GM12874 (cell line): Measurements from ENCODE around the gene NFYA.

Experiments used
- TF ChIP-seq, protein P1 (sequence below): IDR thresholded peaks from 2 replicates; pipeline ENCODE4 v1.5.1; 2011; ENCODE audit warnings: low read depth, mild to moderate bottlenecking, control low read depth, low read length, moderate library complexity; ENCODE audit not compliant: insufficient read depth

The NFYA gene

DNA sequence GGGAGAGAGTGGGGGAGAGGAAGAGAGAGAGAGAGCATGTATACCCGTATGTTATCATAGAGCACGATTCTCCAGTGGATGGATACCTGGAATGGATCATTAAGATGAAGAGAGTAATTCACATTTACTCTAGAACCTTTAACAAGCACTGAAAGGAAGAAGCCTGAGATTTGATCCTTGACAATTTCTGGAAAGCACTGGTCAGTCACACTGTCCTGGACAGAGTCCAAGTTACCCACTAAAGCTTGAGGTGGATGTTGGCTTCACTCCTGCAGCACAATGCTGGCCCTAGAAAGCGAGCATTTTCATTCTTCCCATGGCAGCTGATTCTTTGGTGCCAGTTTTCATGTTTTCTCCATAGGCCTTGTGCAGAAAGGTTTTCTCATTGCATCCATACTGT lies 25.6 kb downstream of the NFYA start:
- TF ChIP-seq, protein P1, sequence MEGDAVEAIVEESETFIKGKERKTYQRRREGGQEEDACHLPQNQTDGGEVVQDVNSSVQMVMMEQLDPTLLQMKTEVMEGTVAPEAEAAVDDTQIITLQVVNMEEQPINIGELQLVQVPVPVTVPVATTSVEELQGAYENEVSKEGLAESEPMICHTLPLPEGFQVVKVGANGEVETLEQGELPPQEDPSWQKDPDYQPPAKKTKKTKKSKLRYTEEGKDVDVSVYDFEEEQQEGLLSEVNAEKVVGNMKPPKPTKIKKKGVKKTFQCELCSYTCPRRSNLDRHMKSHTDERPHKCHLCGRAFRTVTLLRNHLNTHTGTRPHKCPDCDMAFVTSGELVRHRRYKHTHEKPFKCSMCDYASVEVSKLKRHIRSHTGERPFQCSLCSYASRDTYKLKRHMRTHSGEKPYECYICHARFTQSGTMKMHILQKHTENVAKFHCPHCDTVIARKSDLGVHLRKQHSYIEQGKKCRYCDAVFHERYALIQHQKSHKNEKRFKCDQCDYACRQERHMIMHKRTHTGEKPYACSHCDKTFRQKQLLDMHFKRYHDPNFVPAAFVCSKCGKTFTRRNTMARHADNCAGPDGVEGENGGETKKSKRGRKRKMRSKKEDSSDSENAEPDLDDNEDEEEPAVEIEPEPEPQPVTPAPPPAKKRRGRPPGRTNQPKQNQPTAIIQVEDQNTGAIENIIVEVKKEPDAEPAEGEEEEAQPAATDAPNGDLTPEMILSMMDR = no peak

DNA sequence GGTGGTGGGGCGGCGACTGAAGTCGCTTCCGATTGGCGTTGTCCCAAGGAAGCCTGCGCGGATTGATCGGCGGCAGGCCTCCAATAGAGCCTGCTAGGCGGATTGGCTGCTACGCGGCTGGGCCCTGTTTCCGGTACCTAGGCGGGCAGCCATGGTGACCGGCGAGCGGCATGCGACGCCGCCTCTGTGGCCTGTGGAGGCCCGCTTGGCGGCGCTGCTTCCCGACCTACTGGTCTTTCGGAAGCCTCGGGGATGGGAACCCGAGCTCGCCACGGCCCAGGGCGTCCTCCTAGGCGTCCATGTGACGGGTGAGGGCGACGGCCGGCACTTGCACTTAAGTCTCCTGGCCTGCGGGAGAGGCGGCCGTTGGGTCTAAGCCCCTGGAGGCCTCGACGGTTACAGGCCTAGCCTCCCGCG lies 28.1 kb downstream of the NFYA start:
- TF ChIP-seq, protein P1 = no peak

DNA sequence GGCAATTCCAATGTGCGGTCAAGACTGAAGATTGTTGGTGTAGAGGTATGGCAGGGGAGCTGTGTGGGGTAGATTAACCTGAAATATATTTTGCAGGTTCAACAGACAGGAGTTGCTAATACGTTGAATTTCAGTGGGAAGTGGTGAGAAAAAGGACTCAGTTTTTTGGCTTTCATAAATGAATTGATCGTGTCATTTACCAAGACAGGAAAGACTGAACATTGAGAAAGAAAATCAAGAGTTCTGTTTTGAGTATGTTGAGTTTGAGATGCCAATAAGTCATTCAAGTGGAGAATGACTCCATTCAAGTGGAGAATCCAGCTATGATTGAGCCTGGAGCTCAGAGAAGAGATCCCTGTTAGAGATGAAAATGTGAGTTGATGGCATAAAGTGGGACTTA lies 31.1 kb downstream of the NFYA start:
- TF ChIP-seq, protein P1 = no peak

DNA sequence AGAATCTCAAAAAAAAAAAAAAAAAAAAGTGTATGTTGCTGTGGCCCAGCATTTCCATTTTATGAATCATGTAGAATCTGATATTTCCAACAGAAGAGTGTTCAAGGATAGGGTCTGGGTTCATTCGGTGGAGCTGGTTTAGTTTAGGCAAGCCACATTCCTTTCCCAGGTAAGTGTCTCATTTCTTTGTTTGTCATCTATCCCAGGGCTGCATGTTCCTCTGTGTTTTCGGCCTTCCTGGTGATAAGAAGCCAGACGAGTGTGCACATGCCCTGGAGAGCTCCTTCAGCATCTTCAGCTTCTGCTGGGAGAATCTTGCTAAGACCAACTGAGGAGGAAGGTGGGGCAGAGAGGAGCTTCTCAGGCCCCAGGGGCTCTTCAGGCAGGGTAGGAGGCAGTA lies 38.2 kb downstream of the NFYA start:
- TF ChIP-seq, protein P1 = no peak

DNA sequence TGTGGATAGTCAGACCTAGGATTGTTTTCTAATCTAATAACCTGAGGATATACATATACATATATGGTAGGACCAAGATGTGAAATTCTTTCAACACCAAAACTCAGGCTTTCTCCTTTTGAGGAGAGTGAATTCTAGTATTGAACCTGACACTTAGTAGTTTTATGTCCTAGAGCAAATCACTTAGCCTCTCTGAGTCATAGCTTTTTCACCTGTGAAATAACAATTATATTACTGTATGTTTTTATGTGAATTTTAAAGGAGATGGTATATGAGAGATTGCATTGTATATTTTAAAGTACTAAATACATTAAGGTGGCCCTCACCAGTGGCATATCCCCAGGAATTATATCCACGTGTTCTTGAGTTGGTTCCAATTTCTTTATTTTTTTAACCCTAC lies 46.7 kb downstream of the NFYA start:
- TF ChIP-seq, protein P1 = no peak

DNA sequence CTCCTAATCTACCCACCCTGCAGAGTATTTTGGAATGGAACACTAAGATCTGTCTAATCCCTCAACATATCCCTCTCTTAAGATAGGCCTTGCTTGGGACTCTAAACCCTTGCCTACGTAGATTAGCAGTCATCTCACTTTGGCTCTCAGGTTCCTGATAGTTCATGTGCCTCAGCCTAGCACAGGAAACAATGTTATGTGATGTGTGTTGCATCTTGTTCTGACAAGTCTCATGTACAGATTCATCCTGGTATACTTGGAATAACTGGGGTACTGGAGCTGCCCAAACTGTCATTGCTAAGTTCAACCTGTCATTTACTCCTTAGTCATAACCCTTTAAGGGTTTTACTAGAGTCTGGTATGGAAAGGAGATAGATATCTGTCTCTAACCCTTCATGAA lies 47.3 kb downstream of the NFYA start:
- TF ChIP-seq, protein P1 = no peak

DNA sequence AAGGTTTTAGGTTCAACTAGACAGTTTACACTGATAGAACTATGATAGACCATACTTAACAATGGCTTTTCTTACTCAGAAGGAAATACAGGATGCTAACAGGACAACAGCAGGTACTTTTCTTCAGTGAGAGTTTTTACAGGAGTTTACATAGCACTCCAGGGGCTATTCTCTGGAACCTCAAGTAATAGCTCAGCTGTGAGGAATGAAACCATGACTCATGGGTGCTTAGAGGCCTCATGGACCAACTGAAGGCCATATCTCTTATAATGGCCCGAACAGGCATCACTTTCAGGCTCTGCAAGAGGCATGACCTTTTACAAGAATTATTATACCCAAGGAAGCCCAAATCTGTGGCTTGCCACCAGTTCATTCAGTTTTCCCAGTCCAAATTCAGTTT lies 49.6 kb downstream of the NFYA start:
- TF ChIP-seq, protein P1 = no peak

DNA sequence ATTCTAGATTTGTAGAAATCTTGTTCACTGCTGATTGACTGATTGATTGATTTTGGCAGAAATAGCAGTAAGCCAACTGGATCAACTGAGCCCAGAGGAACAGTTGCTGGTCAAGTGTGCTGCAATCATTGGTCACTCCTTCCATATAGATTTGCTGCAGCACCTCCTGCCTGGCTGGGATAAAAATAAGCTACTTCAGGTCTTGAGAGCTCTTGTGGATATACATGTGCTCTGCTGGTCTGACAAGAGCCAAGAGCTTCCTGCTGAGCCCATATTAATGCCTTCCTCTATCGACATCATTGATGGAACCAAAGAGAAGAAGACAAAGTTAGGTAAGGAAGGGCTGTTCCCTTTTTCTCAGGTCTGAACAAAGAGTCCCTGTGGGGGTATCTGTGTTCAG lies 50.1 kb downstream of the NFYA start:
- TF ChIP-seq, protein P1 = no peak
